Aorta (tissue), 5 donors: ENCODE data around the gene STARD9. TPM values are rescaled to one million over a fixed set of nuclear protein-coding genes. Genes with fewer than 3 reads are reported as not detected.

Experiments used
- ATAC-seq: fragments of 200-7000 bp; cut with Tn5 transposase; one replicate; pipeline ENCODE4 v1.9.1; 2022; ENCODE audit warnings: moderate library complexity; ENCODE audit not compliant: low FRiP score
- DNase-seq, 2 donors: peaks; one replicate each; pipeline ENCODE4 v3.0.0-alpha.2; 2020
- H3K27ac ChIP-seq, 2 donors: one replicate each; pipeline ENCODE4 v1.5.1; 2013; ENCODE audit warnings: low read length in 2 of 2, mild to moderate bottlenecking in 2 of 2, moderate library complexity in 2 of 2, control low read depth in 1 of 2, inconsistent platforms in 1 of 2, low read depth in 1 of 2
- H3K27me3 ChIP-seq, 2 donors: one replicate each; pipeline ENCODE4 v1.6.1; 2013; ENCODE audit warnings: control low read depth in 1 of 2, low read length in 1 of 2, mild to moderate bottlenecking in 1 of 2, moderate library complexity in 1 of 2; ENCODE audit not compliant: insufficient read depth in 2 of 2, control insufficient read depth in 1 of 2
- H3K36me3 ChIP-seq, 2 donors: one replicate each; pipeline ENCODE4 v1.6.1; 2013; ENCODE audit warnings: control low read depth in 1 of 2, low read length in 1 of 2, mild to moderate bottlenecking in 1 of 2; ENCODE audit not compliant: insufficient read depth in 2 of 2, control insufficient read depth in 1 of 2
- H3K4me1 ChIP-seq, 2 donors: one replicate each; pipeline ENCODE4 v1.6.1; 2013; ENCODE audit warnings: low read length in 2 of 2, control low read depth in 1 of 2, mild to moderate bottlenecking in 1 of 2, moderate library complexity in 1 of 2; ENCODE audit not compliant: insufficient read depth in 2 of 2, control insufficient read depth in 1 of 2
- H3K4me3 ChIP-seq, 2 donors: one replicate each; pipeline ENCODE4 v1.5.1; 2013; ENCODE audit warnings: low read length in 2 of 2, control low read depth in 1 of 2, mild to moderate bottlenecking in 1 of 2
- H3K9me3 ChIP-seq: one replicate; pipeline ENCODE4 v1.6.1; 2013; ENCODE audit warnings: mild to moderate bottlenecking, low read length; ENCODE audit not compliant: control insufficient read depth
- WGBS, 2 donors: extraction: QIAGEN DNeasy Blood & Tissue Kit; methylation state at CpG; one replicate each; pipeline ENCODE4 v1.1.7; 2013; 5-methylcytosine and 5-hydroxymethylcytosine counted together
- intact Hi-C, 2 donors: fragments of 100-400 bp; cut with DNase I; formaldehyde crosslinking; loops; one replicate each; pipeline versions ENCODE4 v1.14.2 to v1.15.0; 2022
- polyA plus RNA-seq, 2 donors: library from polyadenylated mRNA; stranded (reverse); fragments of 200-250 nt; gene quantifications; one replicate each; pipeline ENCODE4 v1.2.3, GENCODE V29; 2013
- total RNA-seq, 2 donors: library from RNA; stranded (reverse); fragmentation: NEBNext Ultra II Directional; extraction: Animal tissue kit (Norgen Biotek cat#: 25700); gene quantifications; one replicate each; pipeline ENCODE4 v1.2.1, GENCODE V29; 2021
- donor health status: healthy with polysubstance abuse.
- donor health status: Bipolar disorder and iron deficiency.
- donor health status: DM: no; HTN: no; CAD: no.
- donor health status: DM: no; HTN: no; CAD: no.
- donor health status: DM: yes; HTN: yes; CAD: no.

STARD9 gene
- total and polyA plus RNA-seq, 4 donors = 3.3 to 65.8 (median 26.5) TPM

DNA sequence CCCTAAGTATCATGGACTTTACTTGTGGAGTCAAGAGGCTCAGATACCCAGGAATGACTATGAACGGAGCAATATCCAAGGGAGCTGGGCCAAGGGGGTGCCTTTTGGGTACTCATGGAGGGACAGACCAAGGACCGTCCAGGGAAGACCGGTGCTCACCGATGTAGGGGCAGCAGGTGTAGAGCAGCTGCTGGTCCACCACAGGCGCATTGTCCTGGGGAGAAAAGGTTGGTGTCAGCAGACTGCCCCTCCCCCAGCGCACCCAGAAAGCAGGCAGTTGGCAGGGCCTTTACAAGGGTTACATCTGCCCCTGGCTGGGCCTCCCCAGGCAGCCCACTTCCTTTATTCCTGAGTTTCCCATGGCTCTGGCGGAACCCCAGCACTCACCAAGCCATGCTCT, 154.0 kb downstream of the STARD9 start:
- peaks cover 4% of the 10 kb centered on the region in 2 donors for H3K36me3 ChIP-seq
- intact Hi-C loops = no loop called here
- H3K27me3 ChIP-seq = no peaks in the 10 kb centered on the region
- H3K4me1 ChIP-seq = no peaks in the 10 kb centered on the region
- DNase-seq = no peak
- no peaks in the 10 kb centered on the region for H3K9me3 ChIP-seq
- WGBS, 2 donors = 90% methylated on average over 7 of the region's 7 CpGs
- H3K27ac ChIP-seq = no peak overlapping the region
- H3K4me3 ChIP-seq = no peak overlapping the region
- no peak for ATAC-seq

DNA sequence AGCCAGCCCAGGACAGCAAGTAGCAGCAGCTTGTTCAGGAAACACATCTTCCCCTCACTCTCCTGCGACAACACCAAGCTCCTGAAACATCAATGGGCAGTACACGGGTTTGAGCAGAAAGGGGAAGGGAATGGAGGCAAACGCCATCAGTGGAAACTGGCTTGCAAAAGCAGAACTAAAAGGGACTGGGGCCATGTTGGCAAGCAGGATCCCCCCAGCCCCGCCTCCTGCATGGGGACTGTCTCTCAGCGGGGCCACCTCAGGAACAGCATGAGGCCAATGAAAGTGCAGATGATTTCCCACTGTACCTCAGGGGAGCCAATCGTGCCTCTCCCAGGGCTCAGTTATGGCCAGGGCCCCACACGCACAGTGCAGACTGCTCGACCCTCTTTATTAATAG, 154.7 kb downstream of the STARD9 start:
- Histone ChIP-seq H3K27me3 (no peaks in the 10 kb centered on the region), H3K27ac (no peak overlapping the region), H3K4me1 (no peaks in the 10 kb centered on the region), H3K9me3 (no peaks in the 10 kb centered on the region), H3K36me3 (peaks cover 0 to 4% of the 10 kb centered on the region in 2 donors), H3K4me3 (no peak overlapping the region)
- intact Hi-C loops = loop anchor here in 1 of 2 donors (5.0 kb wide), 1 partner anchor 197 kb away; no protein-coding TSS in a partner anchor
- ATAC-seq = no peak
- WGBS, 2 donors = 65 to 71% methylated on average over 8 of the region's 8 CpGs
- peak in 1 of 2 donors; percentile 35 for DNase-seq

DNA sequence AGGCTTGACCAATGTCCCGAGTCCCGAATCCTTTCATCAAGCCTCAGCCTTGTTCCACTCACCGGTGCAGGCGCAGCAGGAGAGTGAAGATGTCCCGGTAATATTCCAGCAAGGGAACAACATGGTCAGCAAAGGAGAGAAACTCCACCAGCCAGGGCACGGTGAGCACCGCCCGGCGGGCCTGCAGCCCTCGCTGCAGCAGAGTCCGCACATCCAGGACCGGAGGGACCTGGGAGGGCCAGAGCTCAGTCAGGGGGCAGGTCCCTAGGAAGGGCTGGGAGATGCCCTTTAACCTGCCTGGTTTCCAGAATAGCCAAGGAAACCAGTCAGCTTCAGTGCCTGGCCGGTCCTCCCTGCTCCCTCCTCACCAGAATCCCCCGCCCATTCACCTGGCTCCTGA, 155.1 kb downstream of the STARD9 start:
- Histone ChIP-seq H3K27ac (no peak overlapping the region), H3K4me1 (no peaks in the 10 kb centered on the region), H3K36me3 (peaks cover 0 to 4% of the 10 kb centered on the region in 2 donors), H3K27me3 (no peaks in the 10 kb centered on the region), H3K4me3 (no peak overlapping the region), H3K9me3 (no peaks in the 10 kb centered on the region)
- intact Hi-C loops = loop anchor here in 1 of 2 donors (5.0 kb wide), 1 partner anchor 197 kb away; no protein-coding TSS in a partner anchor
- 84 to 93% methylated on average over 14 of the region's 14 CpGs for WGBS, 2 donors
- ATAC-seq (no peak), DNase-seq (peak in 1 of 2 donors; percentile 61)

DNA sequence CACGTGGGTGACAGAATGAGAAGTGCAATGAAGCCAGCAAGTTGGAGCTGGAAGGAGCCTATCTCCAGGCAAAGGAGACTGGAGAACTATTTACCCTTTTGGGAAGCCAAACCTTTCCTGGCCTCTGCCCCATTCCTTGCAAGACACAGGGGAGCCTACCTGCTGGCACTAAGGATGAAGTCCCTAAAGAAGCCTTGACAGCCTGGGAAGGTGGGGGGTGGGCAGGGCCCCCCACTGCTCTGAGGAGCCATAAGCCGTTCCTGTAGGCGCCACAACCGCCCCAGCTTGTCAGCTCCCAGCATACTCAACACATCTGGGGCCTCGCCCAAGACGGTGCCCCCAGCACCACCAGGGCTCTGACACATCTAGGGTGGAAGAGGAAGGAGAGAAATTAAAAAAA, 156.1 kb downstream of the STARD9 start:
- whole genome bisulfite sequencing, 2 donors = 68 to 78% methylated on average over 6 of the region's 6 CpGs
- intact Hi-C loops = loop anchor here in 1 of 2 donors (5.0 kb wide), 1 partner anchor 196 kb away; no protein-coding TSS in a partner anchor
- peaks cover 0 to 4% of the 10 kb centered on the region in 2 donors for H3K36me3 ChIP-seq

DNA sequence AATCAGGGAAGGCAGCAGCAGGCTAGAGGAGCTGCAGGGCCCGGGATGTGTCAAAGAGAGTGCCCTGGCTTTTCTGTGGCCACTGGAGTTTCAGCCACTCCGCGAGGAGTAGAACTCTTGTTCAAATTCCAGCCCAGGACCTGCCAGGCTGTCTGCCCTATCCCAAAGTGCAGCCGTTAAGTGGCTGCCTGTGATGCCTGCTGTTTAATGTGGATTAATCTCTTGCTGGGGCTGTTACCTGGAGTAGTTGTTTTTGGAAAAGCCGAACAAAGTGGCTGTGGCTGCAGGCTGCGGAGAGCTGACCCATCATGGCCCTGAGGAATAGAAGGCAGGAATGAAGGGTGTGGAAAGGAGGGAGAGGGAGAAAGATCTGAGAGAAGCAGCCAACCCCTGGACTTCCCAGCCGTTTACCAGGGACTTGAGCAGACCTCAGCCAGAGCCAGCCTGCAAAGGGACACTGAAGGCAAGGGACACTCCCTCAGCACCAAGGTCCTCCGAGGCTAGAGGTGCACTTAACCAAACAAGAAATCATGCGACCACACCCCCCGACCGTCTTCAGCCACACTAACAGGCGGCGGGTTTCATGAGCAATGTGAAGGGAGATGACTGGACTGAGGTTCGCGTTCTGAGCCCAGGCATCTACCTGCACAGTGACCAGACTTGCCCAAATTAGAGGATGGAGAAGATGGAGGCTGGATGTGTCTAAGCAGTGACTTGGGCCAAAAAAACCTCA, 156.9 kb downstream of the STARD9 start:
- 75 to 79% methylated on average over 15 of the region's 15 CpGs for WGBS, 2 donors
- Histone ChIP-seq H3K27ac (no peak overlapping the region), H3K4me3 (no peak overlapping the region), H3K36me3 (peaks cover 0 to 4% of the 10 kb centered on the region in 2 donors), H3K27me3 (no peaks in the 10 kb centered on the region), H3K4me1 (no peaks in the 10 kb centered on the region), H3K9me3 (no peaks in the 10 kb centered on the region)
- DNase-seq = peak in 1 of 2 donors; percentile 61
- no peak for ATAC-seq
- intact Hi-C loops = loop anchor here in 1 of 2 donors (5.0 kb wide), 1 partner anchor 195 kb away; no protein-coding TSS in a partner anchor

More for the DNA sequence above, 156.1 kb downstream of the STARD9 start:
- Histone ChIP-seq H3K27me3 (no peaks in the 10 kb centered on the region), H3K9me3 (no peaks in the 10 kb centered on the region), H3K27ac (no peak overlapping the region), H3K4me3 (no peak overlapping the region), H3K4me1 (no peaks in the 10 kb centered on the region)
- peak in 1 of 2 donors; percentile 41 for DNase-seq
- ATAC-seq = no peak

DNA sequence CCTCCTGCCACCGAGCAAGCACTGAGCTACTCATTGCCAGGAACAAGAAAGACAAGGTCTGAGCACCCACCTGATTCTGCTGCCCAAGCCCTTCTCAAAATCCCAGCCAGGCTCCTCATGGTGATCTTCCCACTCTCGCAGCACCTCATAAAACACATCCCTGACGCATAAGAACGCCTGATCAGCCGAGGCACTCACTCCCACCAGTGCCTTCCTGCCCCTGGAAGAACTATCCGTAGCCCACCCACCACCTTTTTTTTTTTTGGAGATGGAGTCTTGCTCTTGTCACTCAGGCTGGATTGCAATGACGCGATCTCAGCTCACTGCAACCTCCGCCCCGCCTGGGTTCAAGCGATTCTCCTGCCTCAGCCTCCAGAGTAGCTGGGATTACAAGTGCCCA, 157.6 kb downstream of the STARD9 start:
- intact Hi-C loops = loop anchor here in 1 of 2 donors (5.0 kb wide), 1 partner anchor 194 kb away; no protein-coding TSS in a partner anchor
- no peak overlapping the region for H3K27ac ChIP-seq
- no peak overlapping the region for H3K4me3 ChIP-seq
- WGBS, 2 donors = 85 to 89% methylated on average over 11 of the region's 11 CpGs
- no peaks in the 10 kb centered on the region for H3K9me3 ChIP-seq
- DNase-seq = peak in 1 of 2 donors; percentile 30
- no peaks in the 10 kb centered on the region for H3K4me1 ChIP-seq
- H3K27me3 ChIP-seq = no peaks in the 10 kb centered on the region
- H3K36me3 ChIP-seq = peaks cover 0 to 4% of the 10 kb centered on the region in 2 donors
- no peak for ATAC-seq

DNA sequence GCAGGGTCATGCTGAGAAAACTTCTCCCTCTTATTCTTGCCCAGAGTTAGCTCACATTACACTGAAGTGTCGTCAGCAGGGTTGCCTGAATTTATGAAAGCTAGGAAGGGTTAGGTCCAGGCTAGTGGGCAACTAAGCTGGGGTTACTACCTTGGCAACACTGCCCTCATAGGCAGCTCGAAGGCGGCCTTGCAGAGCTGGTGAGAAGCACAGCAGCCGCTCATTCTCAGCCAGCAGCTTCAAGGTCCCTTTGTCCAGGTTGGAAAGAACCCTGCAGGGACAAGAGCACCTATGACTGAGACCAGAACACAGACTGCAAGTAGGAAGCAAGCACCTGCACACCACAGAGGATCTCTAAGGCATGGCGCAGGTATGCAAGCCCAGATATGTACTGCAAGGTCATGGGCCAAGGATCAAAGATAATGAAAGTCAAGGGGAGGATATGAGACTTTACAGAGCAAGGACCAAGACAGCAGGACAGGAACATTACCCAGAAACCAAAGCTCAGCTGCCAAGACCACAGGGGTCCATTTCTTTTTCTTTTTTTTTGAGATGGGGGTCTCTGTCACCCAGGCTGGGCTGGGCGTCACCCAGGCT, 158.8 kb downstream of the STARD9 start:
- H3K4me1 ChIP-seq = no peaks in the 10 kb centered on the region
- intact Hi-C loops = loop anchor here in 1 of 2 donors (5.0 kb wide), 1 partner anchor 193 kb away; no protein-coding TSS in a partner anchor
- no peak overlapping the region for H3K4me3 ChIP-seq
- peak overlapping the region in 1 of 2 donors; percentile 36 for H3K27ac ChIP-seq
- ATAC-seq (no peak), DNase-seq (no peak)
- 86 to 89% methylated on average over 6 of the region's 6 CpGs for WGBS, 2 donors
- no peaks in the 10 kb centered on the region for H3K27me3 ChIP-seq
- H3K9me3 ChIP-seq = no peaks in the 10 kb centered on the region
- peaks cover 0 to 4% of the 10 kb centered on the region in 2 donors for H3K36me3 ChIP-seq

DNA sequence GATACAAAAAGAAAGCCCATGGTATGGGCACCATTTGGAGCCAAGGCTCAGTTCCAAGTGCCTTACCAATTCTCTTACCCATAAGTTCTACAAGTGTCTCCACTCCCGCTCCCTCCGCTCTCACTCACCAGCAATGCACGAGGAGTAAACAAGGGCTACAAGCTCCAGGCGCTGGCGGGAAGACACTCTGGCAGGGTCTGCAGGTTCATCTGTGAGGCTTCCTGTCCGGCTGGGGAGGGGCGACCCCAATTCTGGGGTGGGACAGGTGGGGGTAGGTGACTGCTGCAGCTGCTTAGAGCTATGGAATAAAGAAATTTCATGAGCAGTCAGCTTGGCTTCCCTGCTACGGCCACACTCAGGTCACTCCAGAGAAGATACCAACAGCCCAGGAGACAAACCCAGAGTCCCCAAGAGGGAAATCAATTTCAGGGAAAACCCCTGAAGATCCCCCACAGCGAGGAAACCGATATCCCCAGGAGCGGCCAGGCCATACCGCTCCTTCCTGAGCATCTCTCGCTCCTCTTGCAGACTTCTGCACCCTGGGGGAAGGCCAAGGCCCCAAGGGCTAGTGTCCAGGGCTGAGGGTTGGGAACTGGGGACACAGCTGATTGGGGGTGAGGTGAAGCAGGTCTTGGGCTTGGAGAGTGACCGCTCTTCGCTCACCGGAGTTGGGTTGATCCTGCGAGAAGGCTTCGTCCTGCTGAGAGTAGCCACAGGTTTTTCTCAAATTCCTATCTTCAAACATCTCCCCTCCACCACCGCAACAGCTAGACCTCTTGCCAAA, 160.2 kb downstream of the STARD9 start:
- Histone ChIP-seq H3K27ac (no peak overlapping the region), H3K4me3 (peak overlapping the region; percentile 77), H3K9me3 (no peaks in the 10 kb centered on the region), H3K36me3 (peaks cover 0 to 3% of the 10 kb centered on the region in 2 donors), H3K27me3 (no peaks in the 10 kb centered on the region), H3K4me1 (no peaks in the 10 kb centered on the region)
- no peak for ATAC-seq
- intact Hi-C loops = no loop called here
- WGBS, 2 donors = 68 to 80% methylated on average over 19 of the region's 19 CpGs
- DNase-seq = peak in 1 of 2 donors; percentile 70
